ENCODE data around the gene NTM.

The NTM gene

DNA sequence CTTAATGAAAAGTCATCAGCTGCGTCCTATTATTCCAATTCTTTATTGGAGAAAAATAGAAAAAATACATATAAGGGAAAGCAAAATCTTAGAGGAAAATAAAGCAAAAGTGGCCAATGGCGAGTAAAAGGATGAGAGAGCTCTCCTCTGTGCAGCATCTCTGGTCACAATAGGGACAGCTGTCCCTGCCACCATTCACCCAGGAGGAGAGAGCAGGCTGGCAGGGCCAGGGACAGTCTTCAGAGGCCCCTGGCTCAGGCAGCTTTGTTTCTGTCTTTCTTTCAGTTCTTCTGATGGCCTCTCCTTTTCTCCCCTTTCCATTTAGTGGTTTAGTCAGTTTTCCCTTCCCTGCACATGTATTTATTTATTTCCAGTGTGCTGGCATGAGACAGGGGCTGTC lies 941.3 kb downstream of the NTM start:
- no peaks in the 10 kb centered on the region for H3K9me3 ChIP-seq (ENCODE audit: low read length)
- TF ChIP-seq CTCF (IDR thresholded peaks at IDR 0.05; ENCODE audit: low read length) (no peak), EZH2 (IDR thresholded peaks at IDR 0.05; ENCODE audit: borderline replicate concordance, low read length) (no peak)
- H3K27ac ChIP-seq (ENCODE audit: low read depth, low read length, poor library complexity, severe bottlenecking) = no peak overlapping the region

DNA sequence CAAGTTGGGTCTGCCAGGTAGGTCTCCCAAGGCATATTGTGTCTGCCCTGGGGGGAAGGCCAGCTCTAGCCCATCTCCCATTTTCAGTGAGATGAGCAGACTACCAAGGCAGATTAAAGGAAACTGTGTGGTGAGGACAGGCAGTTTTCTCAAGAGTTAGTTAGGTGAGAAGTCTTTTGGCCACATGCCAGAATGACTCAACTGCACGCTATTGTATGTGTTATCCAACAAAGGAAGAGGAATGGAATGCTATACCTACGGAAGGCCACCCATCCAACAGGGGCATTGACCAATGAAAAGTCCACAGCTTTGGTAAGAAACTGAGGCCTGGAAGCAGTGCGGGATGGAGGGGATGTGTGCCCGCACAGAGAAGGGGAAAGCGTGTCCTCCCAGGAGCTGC lies 941.7 kb downstream of the NTM start:
- H2AFZ ChIP-seq (ENCODE audit: low read length) = no peak overlapping the region
- no peaks in the 10 kb centered on the region for H3K9me3 ChIP-seq (ENCODE audit: low read length)
- no peaks in the 10 kb centered on the region for H3K4me1 ChIP-seq (ENCODE audit: insufficient read depth, low read length, severe bottlenecking)
- H3F3A ChIP-seq (ENCODE audit: insufficient read depth, low read length) = no peaks in the 10 kb centered on the region
- H3K4me2 ChIP-seq (ENCODE audit: low read length) = no peak overlapping the region
- no peak overlapping the region for H3K27ac ChIP-seq (ENCODE audit: low read depth, low read length, poor library complexity, severe bottlenecking)
- no peaks in the 10 kb centered on the region for H3K9me2 ChIP-seq (ENCODE audit: low read depth, low read length)
- no peak for TF ChIP-seq EZH2 (IDR thresholded peaks at IDR 0.05; ENCODE audit: borderline replicate concordance, low read length)
- no peak for TF ChIP-seq CTCF (IDR thresholded peaks at IDR 0.05; ENCODE audit: low read length)
- no peaks in the 10 kb centered on the region for H3K36me3 ChIP-seq (ENCODE audit: insufficient read depth, low read length)
- no peak overlapping the region for H3K4me3 ChIP-seq (ENCODE audit: low read depth, low read length, poor library complexity, severe bottlenecking)
- no peaks in the 10 kb centered on the region for H4K20me1 ChIP-seq (ENCODE audit: insufficient read depth, low read length)
- no peak overlapping the region for H3K9ac ChIP-seq (ENCODE audit: low read length)
- H3K27me3 ChIP-seq (ENCODE audit: insufficient read depth, low read length) = no peaks in the 10 kb centered on the region
- H3K79me2 ChIP-seq (ENCODE audit: insufficient read depth, low read length) = no peaks in the 10 kb centered on the region

More for the DNA sequence above, 941.3 kb downstream of the NTM start:
- no peaks in the 10 kb centered on the region for H3K79me2 ChIP-seq (ENCODE audit: insufficient read depth, low read length)
- H3K9me2 ChIP-seq (ENCODE audit: low read depth, low read length) = no peaks in the 10 kb centered on the region
- no peak overlapping the region for H3K4me2 ChIP-seq (ENCODE audit: low read length)
- H3K9ac ChIP-seq (ENCODE audit: low read length) = no peak overlapping the region
- no peaks in the 10 kb centered on the region for H3F3A ChIP-seq (ENCODE audit: insufficient read depth, low read length)
- H4K20me1 ChIP-seq (ENCODE audit: insufficient read depth, low read length) = no peaks in the 10 kb centered on the region
- H3K27me3 ChIP-seq (ENCODE audit: insufficient read depth, low read length) = no peaks in the 10 kb centered on the region
- no peaks in the 10 kb centered on the region for H3K4me1 ChIP-seq (ENCODE audit: insufficient read depth, low read length, severe bottlenecking)
- H2AFZ ChIP-seq (ENCODE audit: low read length) = no peak overlapping the region
- no peaks in the 10 kb centered on the region for H3K36me3 ChIP-seq (ENCODE audit: insufficient read depth, low read length)
- no peak overlapping the region for H3K4me3 ChIP-seq (ENCODE audit: low read depth, low read length, poor library complexity, severe bottlenecking)

GRCh38 chr11:132312701-132313111 lies 942.3 kb downstream of the NTM start:
- no peaks in the 10 kb centered on the region for H4K20me1 ChIP-seq (ENCODE audit: insufficient read depth, low read length)
- no peak overlapping the region for H3K9ac ChIP-seq (ENCODE audit: low read length)
- H3K4me3 ChIP-seq (ENCODE audit: low read depth, low read length, poor library complexity, severe bottlenecking) = no peak overlapping the region
- H3K9me3 ChIP-seq (ENCODE audit: low read length) = no peaks in the 10 kb centered on the region
- no peaks in the 10 kb centered on the region for H3K36me3 ChIP-seq (ENCODE audit: insufficient read depth, low read length)
- H3K27ac ChIP-seq (ENCODE audit: low read depth, low read length, poor library complexity, severe bottlenecking) = no peak overlapping the region
- H3K27me3 ChIP-seq (ENCODE audit: insufficient read depth, low read length) = no peaks in the 10 kb centered on the region
- no peaks in the 10 kb centered on the region for H3K79me2 ChIP-seq (ENCODE audit: insufficient read depth, low read length)
- H3K4me2 ChIP-seq (ENCODE audit: low read length) = no peak overlapping the region
- H3K9me2 ChIP-seq (ENCODE audit: low read depth, low read length) = no peaks in the 10 kb centered on the region
- TF ChIP-seq CTCF (IDR thresholded peaks at IDR 0.05; ENCODE audit: low read length) (peak; percentile 54), EZH2 (IDR thresholded peaks at IDR 0.05; ENCODE audit: borderline replicate concordance, low read length) (no peak)
- no peak overlapping the region for H2AFZ ChIP-seq (ENCODE audit: low read length)
- no peaks in the 10 kb centered on the region for H3K4me1 ChIP-seq (ENCODE audit: insufficient read depth, low read length, severe bottlenecking)
- no peaks in the 10 kb centered on the region for H3F3A ChIP-seq (ENCODE audit: insufficient read depth, low read length)

All from OCI-LY1 (cell line).